Liver (tissue), 9 donors: ENCODE results near the gene CNST. TPM values are rescaled to one million over a fixed set of nuclear protein-coding genes. Genes with fewer than 3 reads are reported as not detected.

ENCODE experiments used
- DNase-seq: peaks from one replicate; pipeline ENCODE4 v3.0.0-alpha.2; 2017; ENCODE audit warnings: low spot score
- H3K27ac ChIP-seq, 2 donors: one replicate each; pipeline ENCODE4 v1.7.0; 2013; ENCODE audit warnings: inconsistent platforms in 2 of 2, low read length in 2 of 2, control low read depth in 1 of 2, low read depth in 1 of 2, mild to moderate bottlenecking in 1 of 2
- H3K27me3 ChIP-seq, 4 donors: one replicate each; pipeline versions ENCODE4 v1.6.1 to v1.7.0; 2013; ENCODE audit warnings: low read length in 3 of 4, inconsistent platforms in 1 of 4, mild to moderate bottlenecking in 1 of 4, moderate library complexity in 1 of 4; ENCODE audit not compliant: control insufficient read depth in 4 of 4, insufficient read depth in 4 of 4
- H3K36me3 ChIP-seq, 4 donors: one replicate each; pipeline versions ENCODE4 v1.6.1 to v1.7.0; 2013; ENCODE audit warnings: low read length in 3 of 4, mild to moderate bottlenecking in 3 of 4, low read depth in 1 of 4, moderate library complexity in 1 of 4; ENCODE audit not compliant: control insufficient read depth in 4 of 4, insufficient read depth in 3 of 4
- H3K4me1 ChIP-seq, 4 donors: one replicate each; pipeline versions ENCODE4 v1.6.1 to v1.7.0; 2013; ENCODE audit warnings: low read length in 3 of 4, mild to moderate bottlenecking in 3 of 4, moderate library complexity in 1 of 4; ENCODE audit not compliant: control insufficient read depth in 4 of 4, insufficient read depth in 4 of 4
- H3K4me3 ChIP-seq, 3 donors: one replicate each; pipeline versions ENCODE4 v1.6.1 to v1.7.0; 2013; ENCODE audit warnings: low read length in 3 of 3, control low read depth in 1 of 3, low read depth in 1 of 3, mild to moderate bottlenecking in 1 of 3
- H3K9ac ChIP-seq, 2 donors: one replicate each; pipeline ENCODE4 v1.7.0; 2013; ENCODE audit warnings: low read length in 2 of 2, mild to moderate bottlenecking in 2 of 2, moderate library complexity in 2 of 2, control low read depth in 1 of 2, low read depth in 1 of 2
- H3K9me3 ChIP-seq, 4 donors: one replicate each; pipeline versions ENCODE4 v1.6.1 to v1.7.0; 2013; ENCODE audit warnings: low read length in 3 of 4; ENCODE audit not compliant: control insufficient read depth in 4 of 4
- ATF3 ChIP-seq: IDR thresholded peaks from 2 replicates; pipeline ENCODE4 v1.6.1; 2016; ENCODE audit warnings: antibody characterized with exemption
- EGR1 ChIP-seq, 2 donors: IDR thresholded peaks; 2 replicates each; pipeline ENCODE4 v1.6.1; 2016 to 2018; ENCODE audit warnings: antibody characterized with exemption in 2 of 2, low read depth in 2 of 2
- GABPA ChIP-seq, 2 donors: IDR thresholded peaks in 1 of 2; conservative IDR thresholded peaks in 1 of 2; 2 replicates each; pipeline ENCODE4 v1.6.1; 2016; ENCODE audit warnings: antibody characterized with exemption in 2 of 2, mild to moderate bottlenecking in 1 of 2, moderate library complexity in 1 of 2
- HNF4A ChIP-seq, 2 donors: conservative IDR thresholded peaks; 2 replicates each; pipeline ENCODE4 v1.6.1; 2016; ENCODE audit warnings: antibody characterized with exemption in 2 of 2, mild to moderate bottlenecking in 2 of 2
- HNF4G ChIP-seq: IDR thresholded peaks from 2 replicates; pipeline ENCODE4 v1.6.1; 2016; ENCODE audit warnings: antibody characterized with exemption
- MAX ChIP-seq: IDR thresholded peaks from 2 replicates; pipeline ENCODE4 v1.6.1; 2016; ENCODE audit warnings: antibody characterized with exemption
- REST ChIP-seq: IDR thresholded peaks from 2 replicates; pipeline ENCODE4 v1.6.1; 2016; ENCODE audit warnings: antibody characterized with exemption, mild to moderate bottlenecking
- RXRA ChIP-seq, 2 donors: IDR thresholded peaks; 2 replicates each; pipeline ENCODE4 v1.6.1; 2017 to 2018; ENCODE audit warnings: antibody characterized with exemption in 2 of 2, mild to moderate bottlenecking in 1 of 2
- TAF1 ChIP-seq: conservative IDR thresholded peaks from 2 replicates; pipeline ENCODE4 v1.6.1; 2016; ENCODE audit warnings: antibody characterized with exemption, mild to moderate bottlenecking
- YY1 ChIP-seq: IDR thresholded peaks from 2 replicates; pipeline ENCODE4 v1.6.1; 2016; ENCODE audit warnings: antibody characterized with exemption, mild to moderate bottlenecking
- ZBTB33 ChIP-seq: IDR thresholded peaks from 2 replicates; pipeline ENCODE4 v1.6.1; 2016; ENCODE audit warnings: antibody characterized with exemption
- polyA plus RNA-seq, 2 donors: library from polyadenylated mRNA; stranded (reverse) in 1 of 2; unstranded in 1 of 2; fragments of 200-250 nt in 1 of 2; fragments of >200 nt in 1 of 2; fragmentation: Nextera tagmentation in 1 of 2; extraction: Ambion mirVana in 1 of 2; gene quantifications; one replicate each; pipeline versions ENCODE4 v1.2.1 to v1.2.3, GENCODE V29; 2013 to 2015
- total RNA-seq, 2 donors: library from RNA; depleted of rRNA; stranded (reverse); fragments of >200 nt; gene quantifications; one replicate each; pipeline ENCODE4 v1.2.3, GENCODE V29; 2014
- donor health status: healthy.
- donor health status: healthy.
- donor health status: healthy.
- donor health status: healthy.
- donor health status: healthy.

The CNST gene
- total and polyA plus RNA-seq, 4 donors = 6.1 to 36.3 (median 12.1) TPM

GRCh38 chr1:246613096-246613758, 47.0 kb downstream of the CNST start (continued):
- TF ChIP-seq REST (no peak), EGR1 (IDR thresholded peaks at IDR 0.05; ENCODE audit: low read depth in 2 of 2) (no peak), MAX (no peak)

GRCh38 chr1:246617156-246617555, 50.9 kb downstream of the CNST start:
- Histone ChIP-seq H3K9me3 (no peaks in the 10 kb centered on the region), H3K36me3 (peaks cover 2 to 6% (median 4%) of the 10 kb centered on the region in 4 donors), H3K4me1 (no peaks in the 10 kb centered on the region), H3K9ac (no peak overlapping the region), H3K27me3 (no peaks in the 10 kb centered on the region), H3K27ac (no peak overlapping the region), H3K4me3 (no peak overlapping the region)
- DNase-seq = no peak
- TF ChIP-seq ZBTB33 (no peak), ATF3 (no peak), HNF4A (conservative IDR thresholded peaks at IDR 0.05) (no peak), MAX (no peak), RXRA (IDR thresholded peaks at IDR 0.05) (no peak), YY1 (no peak), HNF4G (no peak), TAF1 (no peak), GABPA (IDR thresholded peaks at IDR 0.05 in 1 of 2, conservative IDR thresholded peaks at IDR 0.05 in 1 of 2) (no peak), REST (no peak)
